Smooth muscle cell (in vitro differentiated cells): Measurements from ENCODE around the gene ADCY4. TPM values are rescaled to one million over a fixed set of nuclear protein-coding genes. Genes with fewer than 3 reads are reported as not detected.

Source experiments
- DNase-seq: peaks from one replicate; lab custom pipeline; 2025; ENCODE audit not compliant: unreplicated experiment; lab: John Stamatoyannopoulos, UW
- H2AFZ ChIP-seq: fragments of 200-600 bp; sonication (generic); 2 replicates; pipeline ENCODE4 v1.6.0; 2016; ENCODE audit warnings: antibody characterized with exemption, low read depth, mild to moderate bottlenecking
- H3F3A ChIP-seq: fragments of 200-600 bp; sonication (generic); 2 replicates; pipeline ENCODE4 v1.6.0; 2017; ENCODE audit warnings: antibody characterized with exemption, low read depth
- H3K27ac ChIP-seq: fragments of 200-600 bp; sonication (generic); 2 replicates; pipeline ENCODE4 v1.5.1; 2016; ENCODE audit warnings: low read depth, mild to moderate bottlenecking
- H3K27me3 ChIP-seq: fragments of 200-600 bp; sonication (generic); 2 replicates; pipeline ENCODE4 v1.6.1; 2016; ENCODE audit warnings: low read depth, mild to moderate bottlenecking
- H3K36me3 ChIP-seq: fragments of 200-600 bp; sonication (generic); 2 replicates; pipeline ENCODE4 v1.5.1; 2016; ENCODE audit warnings: low read depth
- H3K4me1 ChIP-seq: fragments of 200-600 bp; sonication (generic); 2 replicates; pipeline ENCODE4 v1.5.1; 2016; ENCODE audit warnings: low read depth
- H3K4me2 ChIP-seq: fragments of 200-600 bp; sonication (generic); 2 replicates; pipeline ENCODE4 v1.6.0; 2016; ENCODE audit warnings: mild to moderate bottlenecking
- H3K4me3 ChIP-seq: fragments of 200-600 bp; sonication (generic); 2 replicates; pipeline ENCODE4 v1.5.1; 2016; ENCODE audit warnings: mild to moderate bottlenecking
- H3K79me2 ChIP-seq: fragments of 200-600 bp; sonication (generic); 2 replicates; pipeline ENCODE4 v1.6.0; 2016; ENCODE audit warnings: low read depth, mild to moderate bottlenecking
- H3K9ac ChIP-seq: fragments of 200-600 bp; sonication (generic); 2 replicates; pipeline ENCODE4 v1.6.0; 2016; ENCODE audit warnings: low read depth
- H3K9me3 ChIP-seq: fragments of 200-600 bp; sonication (generic); replicated peaks from 2 replicates; pipeline ENCODE4 v1.5.1; 2016; ENCODE audit warnings: low read depth
- H4K20me1 ChIP-seq: fragments of 200-600 bp; sonication (generic); 2 replicates; pipeline ENCODE4 v1.6.0; 2016; ENCODE audit warnings: low read depth
- CTCF ChIP-seq: fragments of 200-600 bp; sonication (generic); IDR thresholded peaks from 2 replicates; pipeline ENCODE4 v1.5.1; 2017; ENCODE audit warnings: borderline replicate concordance, mild to moderate bottlenecking, antibody characterized with exemption; ENCODE audit not compliant: insufficient read depth, poor library complexity, severe bottlenecking
- WGBS: methylation state at CpG from one replicate; pipeline ENCODE4 v1.1.7; 2016; ENCODE audit warnings: low lambda C conversion rate; 5-methylcytosine and 5-hydroxymethylcytosine counted together
- polyA plus RNA-seq: library from polyadenylated mRNA; unstranded; fragments of >200 nt; fragmentation: Nextera tagmentation; extraction: Ambion mirVana; gene quantifications from 2 replicates; pipeline ENCODE4 v1.2.1, GENCODE V29; 2016
- total RNA-seq: library from RNA; depleted of rRNA; stranded (reverse); fragments of >200 nt; gene quantifications from 2 replicates; pipeline ENCODE4 v1.2.3, GENCODE V29; 2014

The ADCY4 gene
- total and polyA plus RNA-seq, 2 experiments from 2014 or later: 0.13 TPM; not detected in 1

DNA sequence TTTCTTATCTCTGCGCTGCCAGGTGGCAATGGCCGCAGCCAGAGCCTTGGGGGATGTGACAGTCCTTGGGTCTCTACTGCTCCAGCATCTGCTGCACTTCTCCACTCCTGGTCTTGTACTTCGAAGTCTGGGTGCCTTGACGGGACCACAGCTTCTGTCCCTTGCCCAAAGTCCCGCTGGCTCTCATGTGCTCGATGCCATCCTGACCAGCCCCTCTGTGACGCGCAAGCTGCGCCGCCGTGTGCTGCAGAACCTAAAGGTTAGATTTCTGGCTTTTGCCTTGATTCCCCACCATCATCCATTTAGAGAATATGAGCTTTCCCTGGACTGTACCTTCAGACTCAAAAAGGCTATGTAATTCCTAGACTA lies 30.9 kb downstream of the ADCY4 start:
- Histone ChIP-seq H3K79me2 (peaks cover 13% of the 10 kb centered on the region), H2AFZ (no peak overlapping the region), H3K4me1 (peaks cover 6% of the 10 kb centered on the region), H4K20me1 (no peaks in the 10 kb centered on the region), H3K27me3 (no peaks in the 10 kb centered on the region), H3K27ac (no peak overlapping the region), H3K4me2 (no peak overlapping the region), H3K9me3 (no peaks in the 10 kb centered on the region), H3K36me3 (no peaks in the 10 kb centered on the region), H3K4me3 (no peak overlapping the region), H3K9ac (no peak overlapping the region), H3F3A (no peaks in the 10 kb centered on the region)
- TF ChIP-seq CTCF: no peak
- DNase-seq: no peak
- WGBS: 96% methylated on average over 11 of the region's 11 CpGs

GRCh38 chr14:24300326-24300980 lies 34.4 kb downstream of the ADCY4 start:
- no peak for TF ChIP-seq CTCF
- Histone ChIP-seq H3K27me3 (no peaks in the 10 kb centered on the region), H4K20me1 (no peaks in the 10 kb centered on the region), H3K9me3 (no peaks in the 10 kb centered on the region), H3F3A (peaks cover 7% of the 10 kb centered on the region), H3K36me3 (no peaks in the 10 kb centered on the region), H3K4me2 (peak overlapping the region; percentile 99), H3K4me3 (peak overlapping the region; percentile 88), H3K27ac (peak overlapping the region; percentile 80), H3K79me2 (peaks cover 16% of the 10 kb centered on the region), H3K9ac (peak overlapping the region; percentile 92), H2AFZ (peak overlapping the region; percentile 90), H3K4me1 (peaks cover 13% of the 10 kb centered on the region)
- 44% methylated on average over 16 of the region's 16 CpGs for WGBS
- DNase-seq: no peak

- Histone ChIP-seq H3F3A (peaks cover 7% of the 10 kb centered on the region), H4K20me1 (no peaks in the 10 kb centered on the region), H3K27ac (peak within 1 kb of the TSS; percentile 80), H2AFZ (peak within 1 kb of the TSS; percentile 90), H3K27me3 (no peaks in the 10 kb centered on the region), H3K9ac (peak within 1 kb of the TSS; percentile 92), H3K4me1 (peaks cover 13% of the 10 kb centered on the region), H3K4me2 (peak within 1 kb of the TSS; percentile 99), H3K4me3 (peak within 1 kb of the TSS; percentile 88), H3K9me3 (no peaks in the 10 kb centered on the region), H3K36me3 (no peaks in the 10 kb centered on the region), H3K79me2 (peaks cover 16% of the 10 kb centered on the region)
- DNase-seq: peak; percentile 59
- no peak for TF ChIP-seq CTCF
- WGBS: 2% methylated on average over 64 of the region's 75 CpGs
Observed at GRCh38 chr14:24299255-24300191, 35.3 kb downstream of the ADCY4 start, which contains the start of the genes DHRS1 and NOP9. TSS of gene DHRS1 (minus strand) at chr14:24299780. CDS start at chr14:24299106, 674 bp downstream. TSS of gene NOP9 (plus strand) at chr14:24299850. CDS start at chr14:24299955, 105 bp downstream.
